ENCODE data around the gene NKPD1.

The NKPD1 gene

DNA sequence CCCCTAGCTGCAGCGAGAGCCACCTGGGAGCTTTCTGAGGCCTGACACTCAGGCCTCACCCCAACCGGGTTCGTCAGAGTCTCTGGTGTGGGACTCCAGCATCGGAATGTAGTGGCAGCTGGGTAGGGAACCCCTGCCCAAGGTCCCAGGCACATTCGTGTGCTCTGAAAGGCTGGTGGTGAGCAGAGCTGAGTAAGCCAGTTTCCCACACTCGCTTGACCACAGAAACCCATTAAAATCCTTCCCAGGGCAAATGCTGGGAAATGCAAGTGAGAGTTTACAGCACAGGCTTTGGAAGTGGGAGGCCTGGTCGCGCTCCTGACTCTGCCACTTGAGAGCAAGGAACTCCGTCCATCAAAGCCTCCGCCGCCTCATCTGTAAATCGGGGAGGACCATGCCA, 13.0 kb upstream of the NKPD1 start:
- DNase-seq = no peak

DNA sequence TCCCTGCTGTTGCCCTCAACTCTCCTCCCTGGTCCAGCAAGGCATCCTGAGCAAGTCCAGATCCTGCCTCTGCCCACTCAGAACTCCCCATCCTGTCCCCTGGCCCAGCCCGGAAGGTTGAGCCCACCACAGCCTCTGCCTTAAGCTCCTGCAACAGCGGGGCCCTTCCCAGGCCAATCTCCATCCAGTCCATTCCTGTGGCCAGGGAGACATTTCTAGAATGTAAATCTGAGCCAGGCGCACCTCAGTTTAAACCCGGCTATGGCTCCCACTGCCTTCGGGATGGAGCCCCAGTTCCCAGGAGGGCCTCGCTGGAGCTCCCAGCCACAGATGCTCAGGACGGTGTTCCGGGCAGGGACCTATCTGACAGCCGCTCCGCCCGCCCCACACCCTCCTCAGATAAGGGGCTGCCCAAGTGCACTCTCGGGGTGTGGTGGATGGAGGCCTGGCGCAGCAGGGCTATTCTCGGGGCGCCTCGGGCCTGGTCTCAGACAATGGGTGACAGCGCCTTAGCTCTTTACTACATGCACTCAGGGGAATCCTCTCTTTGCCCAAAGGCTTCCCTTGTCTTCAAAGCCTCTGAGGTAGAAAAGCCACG, 11.9 kb upstream of the NKPD1 start:
- DNase-seq = no peak

DNA sequence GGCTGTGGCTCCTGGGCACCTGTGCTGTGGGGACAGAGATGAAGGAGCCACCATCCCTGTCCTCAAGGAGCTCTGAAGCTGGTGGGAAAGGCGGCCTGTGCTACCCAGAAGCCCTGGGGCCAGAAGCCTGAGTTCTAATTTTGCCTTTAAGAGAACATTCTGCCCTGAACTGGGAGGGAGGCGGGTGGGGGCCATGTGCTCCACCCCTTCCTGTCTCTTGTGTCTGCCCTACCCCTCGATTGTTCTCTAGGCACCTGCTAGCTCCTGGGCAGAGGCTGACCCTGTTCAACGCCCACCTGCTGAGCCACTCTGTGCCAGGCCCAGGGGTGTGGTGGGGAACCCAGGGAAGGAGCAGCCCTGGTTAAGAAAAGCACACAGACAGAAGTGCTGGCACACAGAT, 11.4 kb upstream of the NKPD1 start:
- no peak for DNase-seq

DNA sequence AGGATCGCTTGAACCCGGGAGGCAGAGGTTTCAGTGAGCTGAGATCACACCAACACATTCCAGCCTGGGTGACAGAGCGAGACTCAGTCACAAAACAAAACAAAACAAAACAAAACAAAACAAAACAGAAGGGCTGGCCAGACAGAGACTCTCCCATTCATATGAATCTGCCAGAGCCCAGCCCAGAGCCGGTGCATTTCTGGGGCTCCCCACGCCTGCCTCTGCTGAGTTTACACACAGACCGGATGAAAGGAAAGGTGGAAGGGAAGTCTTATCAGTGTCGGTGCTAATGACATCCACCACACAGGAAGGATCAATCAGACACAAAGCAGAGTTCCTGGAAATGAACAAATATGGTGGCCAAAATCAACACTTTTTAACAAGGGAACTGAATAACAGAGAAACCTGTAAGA, 10.4 kb upstream of the NKPD1 start:
- DNase-seq = no peak

DNA sequence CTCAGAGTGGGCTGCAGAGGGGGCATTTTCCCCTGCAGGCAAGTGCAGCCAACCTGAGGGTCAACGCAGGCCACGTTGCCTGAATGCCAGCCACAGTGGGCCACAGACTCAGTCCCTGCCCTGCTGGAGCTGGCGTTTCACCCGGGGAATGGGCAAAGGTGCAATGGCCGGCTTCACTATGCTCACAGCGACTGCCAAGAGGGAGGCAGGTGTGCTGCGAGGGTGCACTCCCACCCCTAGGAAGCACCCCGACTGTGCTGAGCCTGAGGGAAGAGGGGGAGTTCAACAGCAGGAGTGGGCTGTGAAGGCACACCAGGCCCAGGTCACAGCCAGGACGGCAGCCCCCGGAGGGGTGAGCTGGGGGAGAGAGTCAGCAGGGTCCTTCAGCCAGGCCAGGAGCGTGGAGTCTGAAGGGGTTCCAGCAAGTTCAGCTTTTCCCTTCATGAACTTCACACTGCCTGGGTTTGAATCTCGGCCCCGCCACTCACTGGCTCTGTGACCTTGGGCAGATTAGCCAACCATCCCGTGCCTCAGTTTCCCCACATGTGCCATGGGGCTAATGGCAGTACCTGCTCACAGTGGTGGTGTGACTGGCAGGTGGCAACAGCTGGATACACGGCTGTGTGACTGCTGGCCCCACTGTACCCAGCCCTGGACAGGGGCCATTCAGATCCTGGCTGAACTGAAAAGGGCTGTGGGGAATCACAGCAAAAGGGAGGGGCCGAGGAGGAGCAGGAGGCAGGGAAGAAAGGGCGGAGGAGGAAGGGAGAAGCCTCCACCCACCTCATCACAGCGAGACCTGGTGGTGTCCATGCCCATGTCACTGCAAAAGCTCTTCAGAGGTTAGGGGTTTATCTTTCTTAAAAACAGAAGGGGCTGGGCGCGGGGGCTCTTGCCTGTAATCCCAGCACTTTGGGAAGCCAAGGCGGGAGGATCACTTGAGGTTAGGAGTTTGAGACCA, 9.6 kb upstream of the NKPD1 start:
- DNase-seq = no peak

DNA sequence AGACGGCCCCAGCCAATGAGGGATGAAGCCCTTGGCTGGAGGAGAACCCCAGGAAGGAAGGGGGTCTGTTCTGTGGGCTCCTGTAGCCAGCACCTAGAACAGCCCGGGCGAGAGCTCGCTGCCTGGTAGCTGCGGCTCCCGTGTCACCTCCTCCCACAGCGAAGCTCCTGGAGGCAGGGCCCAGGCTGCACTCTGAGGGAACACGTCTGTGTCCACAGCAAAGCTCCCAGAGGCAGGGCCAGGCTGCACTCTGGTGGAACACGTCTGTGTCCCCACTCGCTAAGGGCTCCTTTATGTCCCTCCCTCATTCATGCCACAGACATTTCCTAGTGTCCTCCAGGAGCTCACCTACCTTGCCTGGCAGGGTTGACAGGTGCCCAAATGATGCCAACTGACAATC, 8.8 kb upstream of the NKPD1 start:
- DNase-seq = no peak

DNA sequence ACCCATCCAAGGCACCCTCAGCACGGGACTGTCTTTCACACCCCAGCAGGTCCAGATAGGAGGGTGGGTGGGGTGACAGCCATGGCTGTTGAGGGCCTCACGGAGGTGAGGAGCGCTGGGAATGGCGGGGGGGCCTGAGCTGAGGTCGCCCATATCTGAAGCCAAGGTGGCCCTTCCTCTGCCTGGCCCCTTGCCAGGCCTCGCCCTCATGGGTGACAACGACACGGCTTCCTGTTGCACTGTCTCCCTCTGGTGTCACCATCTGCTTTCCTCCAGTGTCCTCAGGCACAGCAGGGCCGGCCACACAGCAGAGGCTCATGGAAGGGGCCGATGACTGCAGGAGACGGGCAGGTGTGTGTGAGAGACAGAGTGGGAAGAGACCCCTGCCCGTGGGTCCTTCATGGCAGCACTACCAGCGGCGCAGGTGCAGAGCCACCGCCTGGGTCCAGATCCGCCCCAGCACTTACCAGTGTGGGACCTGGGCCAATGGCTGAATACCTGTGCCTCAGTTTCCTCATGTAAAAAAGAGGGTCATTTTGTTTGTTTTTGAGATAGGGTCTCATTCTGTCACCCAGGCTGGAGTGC, 8.1 kb upstream of the NKPD1 start:
- DNase-seq = no peak

DNA sequence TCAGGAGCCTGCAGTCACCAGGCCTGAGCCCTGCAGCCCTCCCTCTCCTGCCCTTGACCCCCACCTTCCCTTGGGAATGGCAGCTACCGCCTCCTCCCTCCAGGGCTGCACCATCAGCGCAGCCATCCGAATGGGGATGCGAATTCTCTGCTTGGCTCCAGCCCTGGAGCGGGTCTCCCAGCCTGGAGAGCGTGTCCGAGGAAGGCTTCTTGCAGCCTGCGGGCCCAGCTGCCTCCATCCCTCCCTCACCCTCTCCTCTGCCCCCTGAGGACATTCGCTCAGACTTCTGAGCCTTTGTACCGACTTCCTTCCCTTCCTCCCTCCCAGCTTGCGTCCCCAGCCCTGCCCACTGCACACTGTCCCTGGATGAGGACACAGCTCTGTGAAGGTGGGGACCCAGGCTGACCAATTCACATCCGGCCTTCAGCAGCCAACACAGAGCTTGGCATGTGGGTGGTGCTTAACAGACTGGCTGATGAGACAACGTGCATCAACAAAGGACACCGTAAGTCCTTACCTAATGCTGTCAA, 6.0 kb upstream of the NKPD1 start:
- no peak for DNase-seq

DNA sequence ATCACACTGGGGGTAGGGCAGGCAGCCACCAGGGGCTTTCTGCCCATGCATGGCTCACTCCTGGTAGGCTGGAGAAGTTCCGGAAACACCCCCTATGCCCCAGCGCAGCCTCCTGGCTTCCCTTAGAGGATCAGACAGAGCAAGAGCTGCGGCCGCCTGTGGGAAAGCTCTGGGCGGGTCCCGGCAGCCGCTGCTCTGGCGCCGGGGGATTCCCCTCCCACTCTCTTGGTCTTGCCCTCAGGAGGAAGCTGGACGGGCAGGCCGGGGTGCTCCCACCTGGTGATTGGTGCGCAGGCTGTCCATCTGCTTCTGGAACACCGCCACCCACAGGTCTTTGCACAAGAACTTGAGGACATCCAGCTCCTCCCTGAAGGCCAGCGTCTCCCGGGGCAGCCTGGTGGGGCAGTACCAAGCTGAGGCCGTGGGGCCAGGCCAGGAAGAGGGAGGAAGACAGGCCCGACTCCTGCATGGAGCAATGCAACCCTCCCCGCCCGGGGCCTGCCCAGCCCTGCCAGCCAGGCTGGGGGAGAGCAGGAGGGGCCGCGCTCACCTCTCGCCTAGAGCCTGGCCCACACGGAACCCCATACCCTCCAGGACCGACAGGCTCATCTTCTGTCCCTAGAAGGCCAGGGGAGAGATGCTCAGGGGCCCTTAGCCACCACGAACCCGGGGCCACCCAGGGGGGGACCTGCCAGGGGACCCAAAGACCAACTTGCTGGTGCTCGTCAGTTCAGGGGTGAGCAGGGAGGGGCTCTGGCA, 4.0 kb upstream of the NKPD1 start:
- DNase-seq = no peak

DNA sequence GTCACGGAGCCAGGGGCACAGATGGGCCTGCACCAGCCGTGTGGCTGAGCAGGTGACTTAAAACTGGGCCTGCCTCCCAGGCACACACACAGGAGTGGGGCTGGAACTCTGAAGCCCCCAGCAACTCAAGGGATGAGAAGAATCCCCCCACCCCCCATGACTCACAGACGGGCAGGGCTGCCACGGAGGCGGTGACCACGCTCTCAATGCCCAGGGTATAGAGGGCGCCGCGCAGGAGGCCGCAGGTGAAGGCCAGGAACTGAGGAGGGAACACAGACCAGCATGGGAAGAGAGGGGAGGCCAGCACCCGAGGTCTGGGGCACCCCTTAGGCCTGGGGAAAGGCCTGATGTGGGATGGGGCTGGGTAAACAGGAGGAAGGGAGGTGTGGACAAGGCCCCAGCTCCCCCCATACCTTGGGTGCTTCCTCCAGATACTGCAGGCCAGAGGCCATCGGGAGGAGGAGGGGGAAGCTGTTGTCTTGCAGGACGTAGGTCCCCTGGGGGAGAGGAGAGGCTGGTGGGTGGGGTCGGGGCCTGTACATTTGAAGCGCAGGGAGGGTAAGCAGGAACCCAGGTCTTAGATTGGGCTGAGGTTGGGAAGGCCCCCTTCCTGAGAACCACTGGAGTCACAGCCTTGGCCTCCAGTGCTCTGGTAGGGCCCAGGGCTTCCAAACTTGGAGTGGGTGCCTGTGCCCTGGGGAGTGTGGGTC, 3.1 kb upstream of the NKPD1 start:
- DNase-seq = no peak

DNA sequence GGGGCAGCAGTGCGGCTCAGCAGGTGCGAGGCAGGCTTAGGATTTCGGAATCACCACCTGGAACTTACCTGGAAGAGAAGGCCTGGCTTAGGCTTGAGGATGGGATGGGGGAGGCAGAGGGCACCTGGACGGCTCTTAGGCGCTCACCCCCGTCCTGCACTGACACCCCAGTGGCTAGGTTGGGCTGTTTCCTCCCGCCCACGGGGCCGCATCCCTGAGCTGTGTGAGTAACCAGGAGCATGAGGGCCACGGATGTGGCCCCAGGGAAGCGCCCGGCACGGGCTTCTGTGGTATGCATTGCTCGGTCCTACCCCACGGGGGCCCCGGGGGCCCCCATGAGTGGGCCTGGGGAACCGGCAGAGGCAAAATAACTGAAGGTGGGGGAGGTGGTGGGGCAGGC, 2.4 kb upstream of the NKPD1 start:
- no peak for DNase-seq

DNA sequence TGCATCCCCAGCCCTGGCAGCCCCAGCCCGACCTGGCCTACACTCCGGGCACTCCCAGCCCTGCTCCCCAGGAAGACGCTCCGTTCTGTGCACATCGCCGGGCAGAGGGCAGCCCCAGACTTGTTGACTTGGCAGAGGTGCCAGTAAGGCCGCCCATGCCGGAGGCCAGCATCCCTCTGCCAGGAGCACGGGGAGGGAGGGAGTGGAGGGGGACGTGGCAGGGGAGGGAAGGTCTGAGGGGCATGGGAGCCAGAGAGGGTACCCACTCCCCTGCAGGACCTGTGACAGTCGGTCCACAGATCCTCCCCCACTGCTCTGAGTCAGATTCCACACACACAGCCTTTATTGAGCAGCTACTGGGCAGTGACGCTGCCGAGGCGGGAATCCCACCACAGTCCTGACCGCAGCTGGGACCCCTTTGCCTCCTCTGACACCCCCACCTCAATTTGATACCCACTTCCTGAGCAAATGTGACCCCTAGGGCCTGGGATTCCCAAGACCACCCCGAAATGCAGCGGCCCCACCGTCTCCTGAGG, 1.9 kb upstream of the NKPD1 start:
- no peak for DNase-seq

DNA sequence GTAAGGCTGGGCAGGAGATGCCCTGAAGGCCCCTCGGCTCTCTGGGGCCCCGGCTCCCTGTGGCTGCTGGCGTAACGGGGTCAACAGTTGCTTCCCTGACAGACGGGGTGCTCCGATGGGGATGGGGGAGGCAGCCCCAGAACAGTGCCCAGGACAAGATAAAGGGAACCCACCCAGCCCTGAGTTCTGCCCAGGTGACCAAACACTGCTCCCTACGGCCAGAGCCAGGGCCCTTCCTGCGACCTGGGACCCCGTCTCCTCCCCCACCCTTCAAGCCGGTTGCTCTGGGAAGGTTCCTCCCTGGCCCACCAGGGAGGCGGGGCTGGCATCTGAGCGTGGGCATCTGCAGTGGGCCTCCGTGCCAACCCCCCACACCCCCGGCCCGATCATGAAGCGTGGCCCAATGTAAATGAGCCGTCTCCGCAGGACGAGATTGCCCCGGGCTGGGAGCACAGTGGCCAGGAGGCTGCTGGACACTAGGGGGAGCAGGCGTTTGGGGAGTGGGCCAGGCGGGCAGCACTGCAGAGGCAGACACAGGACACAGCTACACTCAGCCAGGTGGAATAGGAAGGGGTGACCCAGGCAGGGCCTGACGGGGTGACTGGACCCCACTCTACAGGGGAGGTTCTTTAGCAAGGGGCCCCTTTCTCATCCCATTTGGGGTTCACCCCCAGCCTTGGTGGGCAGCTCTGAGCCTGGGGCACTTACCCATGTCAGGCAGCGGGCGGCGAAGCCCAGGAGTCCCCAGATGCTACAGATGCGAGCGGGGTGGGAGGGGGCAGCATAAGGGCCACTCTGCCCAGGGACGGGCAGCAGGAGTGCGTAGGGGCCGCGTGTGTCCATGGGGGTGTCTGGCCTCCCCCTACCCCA, 1.2 kb upstream of the NKPD1 start:
- no peak for DNase-seq

DNA sequence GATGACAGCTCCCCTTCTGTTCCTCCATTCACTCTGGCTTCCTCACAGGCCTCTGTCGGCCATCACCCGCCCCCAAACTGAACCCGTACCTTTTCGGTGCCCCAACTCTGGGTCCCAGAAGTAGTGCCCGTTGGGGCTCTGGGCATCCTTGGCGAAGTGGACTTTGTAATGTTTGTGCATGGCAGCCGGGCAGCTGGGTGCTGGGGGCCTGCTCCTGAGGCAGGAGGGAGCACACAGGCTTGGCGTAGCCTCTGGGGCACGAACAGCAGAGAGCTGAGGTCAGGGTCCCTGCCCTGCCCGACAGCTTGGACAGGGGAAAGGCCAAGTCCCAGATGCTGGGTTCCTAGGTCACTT, 834 bp downstream of the NKPD1 start:
- DNase-seq = no peak

DNA sequence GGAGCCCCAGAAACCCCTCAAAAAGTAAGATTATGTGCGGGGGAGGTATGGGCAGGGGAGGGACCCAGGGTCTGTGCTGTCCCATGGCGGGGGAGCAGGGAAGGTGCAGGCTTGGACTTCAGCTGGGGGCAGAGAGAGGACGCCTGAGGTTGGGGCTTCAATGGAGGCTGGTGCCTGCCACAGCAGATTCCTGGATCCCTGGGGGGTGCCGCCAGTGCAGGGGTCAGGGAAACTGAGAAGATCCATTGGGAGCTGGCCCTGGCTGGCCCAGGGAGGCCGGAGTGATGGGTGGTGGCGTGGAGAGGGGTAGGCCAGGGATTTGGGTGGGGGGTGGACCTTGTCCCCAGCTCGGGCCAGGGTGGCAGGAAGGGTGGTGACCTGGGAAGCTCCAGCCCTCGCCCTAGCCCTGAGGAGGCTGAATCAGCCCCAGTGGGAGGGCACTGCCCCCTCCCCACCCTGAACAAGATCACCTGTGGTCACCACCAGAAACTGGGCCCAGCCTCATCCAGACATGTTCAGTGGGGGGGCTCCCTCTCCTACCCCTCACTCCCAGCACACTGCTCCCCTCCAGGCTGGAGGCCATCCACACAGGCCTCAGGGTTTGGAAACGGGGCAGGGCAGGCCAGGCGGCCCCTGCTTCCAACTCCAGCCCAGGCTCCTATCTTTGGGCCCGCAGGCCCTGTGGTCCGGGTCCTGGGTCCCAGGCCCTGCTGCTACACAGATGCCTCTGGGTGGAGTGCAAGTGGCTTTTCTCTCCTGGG, 1.4 kb downstream of the NKPD1 start:
- DNase-seq = no peak

DNA sequence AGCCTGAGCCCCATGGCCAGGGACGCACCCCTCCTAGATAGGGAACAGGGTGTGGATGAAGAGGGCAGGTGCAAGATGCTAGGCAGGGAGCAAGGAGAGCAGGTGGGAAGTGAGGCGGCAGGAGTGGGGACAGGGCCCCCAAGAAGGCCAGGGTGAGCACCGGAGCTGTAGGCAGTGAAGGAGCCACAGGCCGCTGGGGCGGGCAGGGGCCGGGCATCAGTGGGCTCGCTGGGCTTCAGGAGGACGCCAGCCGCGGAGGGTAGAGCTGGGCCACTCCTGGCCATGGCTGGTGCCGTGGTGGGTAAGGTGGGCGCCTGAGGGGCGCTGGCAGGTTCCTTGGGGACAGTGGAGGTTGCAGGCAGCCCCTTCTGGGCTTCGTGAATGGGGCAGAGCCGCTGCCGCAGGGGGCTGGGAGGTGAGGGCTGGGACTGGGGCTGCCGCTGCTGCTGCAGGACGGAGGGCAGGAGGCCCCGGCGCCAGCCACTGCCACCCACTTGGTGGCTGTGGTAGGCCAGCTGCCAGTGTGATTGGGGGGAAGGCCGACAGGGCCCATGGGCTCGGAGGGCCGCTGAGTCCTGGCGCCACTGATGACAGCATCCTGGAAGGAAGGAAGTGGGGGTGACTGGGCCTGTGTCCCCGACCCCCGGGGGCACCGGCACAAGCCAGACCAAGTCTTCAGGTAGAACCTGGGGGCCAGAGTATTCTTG, 2.1 kb downstream of the NKPD1 start:
- DNase-seq = no peak

DNA sequence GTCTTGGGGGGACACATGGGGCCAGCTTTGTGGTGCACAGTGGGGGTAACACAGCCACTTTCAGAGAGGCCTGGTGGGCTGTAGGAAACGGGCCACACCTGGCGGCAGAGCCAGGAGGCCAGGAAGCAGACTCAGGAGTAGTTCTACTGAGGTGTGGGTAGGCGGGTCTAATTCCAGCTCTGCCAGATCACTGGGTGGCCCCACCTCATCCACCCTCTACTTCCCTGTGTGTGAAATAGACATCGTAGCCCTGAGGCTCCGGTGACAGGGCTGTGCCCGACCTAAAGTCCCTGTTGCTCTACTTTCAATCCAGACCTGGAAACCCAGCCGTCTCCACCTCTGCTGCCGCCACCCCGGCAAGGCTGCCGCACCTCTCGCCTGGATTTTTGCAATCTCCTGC, 4.0 kb downstream of the NKPD1 start:
- DNase-seq = no peak

DNA sequence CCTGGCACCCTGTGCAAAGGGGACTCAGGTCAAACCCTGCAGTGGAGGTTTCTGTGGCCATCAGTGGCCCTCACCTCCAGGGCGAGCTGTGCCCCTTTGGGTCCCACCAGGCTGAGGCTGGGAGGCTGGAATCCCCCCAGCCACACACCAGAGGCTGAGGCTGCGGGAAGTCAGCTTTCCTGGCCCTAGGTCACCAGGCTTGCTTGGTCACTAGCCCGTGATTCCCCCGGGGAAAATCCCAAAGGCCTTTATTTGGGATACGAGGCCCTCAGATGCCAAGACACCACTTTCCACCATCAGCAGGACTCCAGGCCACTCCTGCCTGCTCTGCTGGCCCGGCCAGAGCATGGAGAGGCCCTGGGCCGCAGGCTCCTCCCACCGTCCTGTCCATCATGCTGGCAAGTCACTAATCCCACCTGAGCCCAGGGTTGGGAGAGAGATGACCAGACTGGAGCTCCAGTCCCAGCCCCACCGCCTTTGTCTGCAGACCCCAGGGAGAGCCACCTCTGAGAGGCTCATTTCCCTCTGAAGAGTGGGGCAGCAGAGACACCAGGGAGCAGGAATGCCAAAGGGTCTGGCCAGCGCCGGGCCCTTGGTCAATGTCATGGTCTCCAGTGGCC, 4.7 kb downstream of the NKPD1 start:
- DNase-seq = no peak

DNA sequence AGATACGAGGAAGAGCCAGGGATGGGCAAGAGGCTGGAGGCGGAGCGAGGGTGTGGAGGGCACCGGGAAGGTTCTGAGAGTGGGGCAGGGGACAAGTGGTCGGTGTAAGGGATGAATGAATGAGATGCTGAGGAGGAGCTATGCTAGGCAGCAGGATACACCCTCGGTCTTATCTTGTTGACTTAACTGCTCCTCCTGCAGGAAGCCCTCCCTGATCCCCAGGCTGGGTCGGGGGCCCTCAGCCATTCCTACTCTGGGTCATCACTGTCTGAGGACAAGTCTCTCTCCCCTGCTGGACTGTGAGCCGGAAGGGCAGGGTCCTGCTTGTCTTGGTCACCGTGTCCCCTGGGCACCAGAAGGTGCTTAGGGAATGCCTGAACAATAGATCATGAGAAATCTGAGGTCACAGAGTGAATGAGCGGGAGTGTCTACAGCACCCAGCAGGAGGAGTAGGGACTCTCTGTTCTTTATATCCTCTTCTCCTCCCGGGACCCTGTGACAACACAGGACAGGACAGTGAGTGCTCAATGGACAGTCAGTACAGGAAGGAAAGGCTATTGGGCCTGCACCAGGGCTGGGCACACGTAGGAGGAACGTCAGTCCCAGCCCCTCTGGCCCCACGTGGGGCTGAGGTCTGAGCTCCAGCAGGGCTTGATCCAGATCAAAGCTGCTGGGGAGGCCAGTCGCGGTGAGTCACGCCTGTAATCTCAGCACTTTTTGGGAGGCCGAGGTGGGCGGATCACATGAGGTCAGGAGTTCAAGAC, 6.5 kb downstream of the NKPD1 start:
- DNase-seq = no peak
